ENCODE results near the gene DCAF5. TPM values are rescaled to one million over a fixed set of nuclear protein-coding genes. Genes with fewer than 3 reads are reported as not detected.

The DCAF5 gene
- total RNA-seq, 1 donor from 2014 or later: 57.8 TPM

DNA sequence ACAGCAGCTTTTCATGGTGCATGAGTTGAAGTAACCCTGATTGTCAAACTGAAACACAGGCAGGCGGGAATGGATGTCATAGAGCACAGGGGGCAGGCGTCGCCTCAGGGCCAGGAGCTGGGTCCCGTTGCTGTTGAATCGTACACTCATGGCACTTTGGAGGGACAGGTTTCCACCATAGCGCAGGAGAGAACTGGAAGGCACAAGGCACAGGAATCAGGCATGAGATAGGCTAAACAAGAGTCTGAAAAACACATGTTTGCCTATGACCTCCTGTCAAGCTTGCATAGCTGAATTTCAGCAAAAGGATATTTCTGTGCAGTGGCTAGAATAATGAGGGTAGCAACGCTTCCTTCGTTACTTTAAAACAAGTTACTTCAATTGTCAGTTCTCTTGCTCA lies 61.2 kb downstream of the DCAF5 start:
- Histone ChIP-seq H3K36me3 (peaks cover 34% of the 10 kb centered on the region), H3K9me3 (replicated peaks) (no peaks in the 10 kb centered on the region), H3K27me3 (ENCODE audit: low read depth) (no peaks in the 10 kb centered on the region), H3K4me1 (peaks cover 26% of the 10 kb centered on the region), H3K4me3 (no peak overlapping the region), H3K27ac (replicated peaks) (no peak overlapping the region)
- DNase-seq: no peak
- TF ChIP-seq, protein P1, sequence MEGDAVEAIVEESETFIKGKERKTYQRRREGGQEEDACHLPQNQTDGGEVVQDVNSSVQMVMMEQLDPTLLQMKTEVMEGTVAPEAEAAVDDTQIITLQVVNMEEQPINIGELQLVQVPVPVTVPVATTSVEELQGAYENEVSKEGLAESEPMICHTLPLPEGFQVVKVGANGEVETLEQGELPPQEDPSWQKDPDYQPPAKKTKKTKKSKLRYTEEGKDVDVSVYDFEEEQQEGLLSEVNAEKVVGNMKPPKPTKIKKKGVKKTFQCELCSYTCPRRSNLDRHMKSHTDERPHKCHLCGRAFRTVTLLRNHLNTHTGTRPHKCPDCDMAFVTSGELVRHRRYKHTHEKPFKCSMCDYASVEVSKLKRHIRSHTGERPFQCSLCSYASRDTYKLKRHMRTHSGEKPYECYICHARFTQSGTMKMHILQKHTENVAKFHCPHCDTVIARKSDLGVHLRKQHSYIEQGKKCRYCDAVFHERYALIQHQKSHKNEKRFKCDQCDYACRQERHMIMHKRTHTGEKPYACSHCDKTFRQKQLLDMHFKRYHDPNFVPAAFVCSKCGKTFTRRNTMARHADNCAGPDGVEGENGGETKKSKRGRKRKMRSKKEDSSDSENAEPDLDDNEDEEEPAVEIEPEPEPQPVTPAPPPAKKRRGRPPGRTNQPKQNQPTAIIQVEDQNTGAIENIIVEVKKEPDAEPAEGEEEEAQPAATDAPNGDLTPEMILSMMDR (IDR thresholded peaks at IDR 0.05; ENCODE audit: borderline replicate concordance): no peak
- intact Hi-C loops (cut with micrococcal nuclease): no loop called here

DNA sequence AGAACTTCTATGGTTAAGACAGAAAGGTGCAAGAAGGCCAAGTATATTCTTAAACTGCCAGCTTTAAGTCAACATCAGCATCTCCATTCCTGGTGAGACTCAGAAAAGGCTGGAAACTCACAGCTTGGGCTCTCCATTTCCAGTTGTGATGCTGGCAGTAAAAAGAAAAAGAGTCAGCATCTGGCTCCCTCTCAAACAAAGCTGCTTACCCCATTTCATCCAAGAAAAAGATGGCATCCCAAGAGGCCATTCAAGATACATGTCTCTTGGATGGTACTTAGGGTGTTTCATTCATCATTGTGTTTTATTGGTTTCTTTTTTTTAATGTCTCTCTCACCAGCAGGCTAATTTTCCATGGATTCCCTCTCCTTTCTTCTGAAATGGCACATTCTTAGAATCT lies 61.9 kb downstream of the DCAF5 start:
- intact Hi-C loops (cut with micrococcal nuclease): no loop called here
- Histone ChIP-seq H3K27me3 (ENCODE audit: low read depth) (no peaks in the 10 kb centered on the region), H3K4me3 (no peak overlapping the region), H3K9me3 (replicated peaks) (no peaks in the 10 kb centered on the region), H3K4me1 (peaks cover 29% of the 10 kb centered on the region), H3K36me3 (peaks cover 36% of the 10 kb centered on the region), H3K27ac (replicated peaks) (no peak overlapping the region)
- TF ChIP-seq, protein P1 (IDR thresholded peaks at IDR 0.05; ENCODE audit: borderline replicate concordance): no peak
- no peak for DNase-seq

DNA sequence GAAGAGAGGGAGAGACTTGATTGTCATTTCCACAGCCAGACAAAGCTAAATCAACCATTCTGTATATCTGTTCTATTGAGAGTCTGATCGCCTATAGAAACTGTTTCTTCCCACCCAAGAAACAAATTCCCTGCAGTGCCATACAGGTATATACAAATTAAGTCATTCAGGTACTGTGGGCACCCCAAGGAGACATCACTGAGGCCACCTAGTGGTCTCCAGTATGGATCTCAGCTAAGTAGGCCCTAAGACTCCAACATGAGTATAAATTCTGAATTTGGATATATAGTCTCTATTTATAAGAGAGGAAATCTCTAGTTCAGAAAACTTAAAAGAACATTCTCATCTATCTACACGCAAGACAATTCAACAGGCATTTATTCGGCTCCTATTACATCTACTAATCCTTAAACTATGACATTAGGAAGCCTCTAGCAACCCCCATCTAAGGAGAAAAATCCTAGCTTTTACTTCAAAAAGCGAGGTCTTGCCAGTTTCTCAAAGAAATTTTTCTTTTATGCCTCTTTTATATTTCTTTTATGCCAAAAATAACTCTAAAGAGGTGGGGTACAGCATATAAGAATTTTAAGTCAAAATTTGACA lies 62.6 kb downstream of the DCAF5 start:
- Histone ChIP-seq H3K36me3 (peaks cover 38% of the 10 kb centered on the region), H3K27ac (replicated peaks) (no peak overlapping the region), H3K4me1 (peaks cover 29% of the 10 kb centered on the region), H3K9me3 (replicated peaks) (no peaks in the 10 kb centered on the region), H3K27me3 (ENCODE audit: low read depth) (no peaks in the 10 kb centered on the region), H3K4me3 (no peak overlapping the region)
- intact Hi-C loops (cut with micrococcal nuclease): no loop called here
- TF ChIP-seq, protein P1 (IDR thresholded peaks at IDR 0.05; ENCODE audit: borderline replicate concordance): peak; percentile 74
- DNase-seq: no peak

DNA sequence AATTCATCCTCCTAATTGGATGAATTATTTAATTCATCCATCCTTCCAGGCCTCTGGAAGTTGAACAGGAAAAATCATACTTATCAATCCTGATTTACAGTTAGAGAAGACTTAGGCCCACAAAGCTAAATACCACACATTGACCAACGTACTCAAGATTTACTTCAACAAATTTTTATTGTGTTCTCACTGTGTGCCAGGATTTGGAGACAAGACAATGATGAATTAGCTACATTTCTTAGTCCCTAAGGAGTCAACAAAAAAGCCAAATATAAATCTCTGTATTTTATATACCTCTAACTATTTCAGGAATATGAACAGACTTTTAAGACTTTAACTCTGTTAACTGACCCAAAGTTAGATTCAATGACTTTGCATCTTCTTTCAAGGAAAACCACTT lies 63.9 kb downstream of the DCAF5 start:
- H3K9me3 ChIP-seq (replicated peaks): no peaks in the 10 kb centered on the region
- no peaks in the 10 kb centered on the region for H3K27me3 ChIP-seq (ENCODE audit: low read depth)
- H3K27ac ChIP-seq (replicated peaks): no peak overlapping the region
- DNase-seq: no peak
- intact Hi-C loops (cut with micrococcal nuclease): no loop called here
- peaks cover 48% of the 10 kb centered on the region for H3K36me3 ChIP-seq
- H3K4me3 ChIP-seq: no peak overlapping the region
- TF ChIP-seq, protein P1 (IDR thresholded peaks at IDR 0.05; ENCODE audit: borderline replicate concordance): no peak
- H3K4me1 ChIP-seq: peaks cover 20% of the 10 kb centered on the region

DNA sequence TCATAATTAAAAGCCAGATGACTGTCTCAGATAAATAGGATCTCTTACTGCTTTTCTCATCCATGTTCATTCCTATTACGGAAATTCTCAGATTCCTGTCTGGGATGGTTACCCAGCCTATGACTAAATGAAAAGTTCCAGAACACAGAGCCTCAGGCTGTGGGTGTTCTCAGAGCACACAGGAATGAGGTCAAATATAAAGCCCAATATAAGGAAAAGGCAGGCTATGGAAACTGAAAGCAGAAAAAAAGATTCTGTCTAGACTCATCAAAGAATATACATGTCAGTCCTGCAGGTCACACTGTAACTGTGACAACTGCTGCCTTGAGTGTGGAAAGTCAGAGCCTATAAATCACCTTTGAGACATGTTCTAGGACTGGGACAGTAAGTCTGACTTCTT lies 64.3 kb downstream of the DCAF5 start:
- DNase-seq: no peak
- Histone ChIP-seq H3K27me3 (ENCODE audit: low read depth) (no peaks in the 10 kb centered on the region), H3K4me1 (peaks cover 15% of the 10 kb centered on the region), H3K27ac (replicated peaks) (no peak overlapping the region), H3K36me3 (peaks cover 53% of the 10 kb centered on the region), H3K4me3 (no peak overlapping the region), H3K9me3 (replicated peaks) (no peaks in the 10 kb centered on the region)
- intact Hi-C loops (cut with micrococcal nuclease): no loop called here
- TF ChIP-seq, protein P1 (IDR thresholded peaks at IDR 0.05; ENCODE audit: borderline replicate concordance): no peak
